Ascending aorta (tissue), 2 donors: ENCODE results near the gene RAPGEF4. TPM values are rescaled to one million over a fixed set of nuclear protein-coding genes. Genes with fewer than 3 reads are reported as not detected.

Experiments
- DNase-seq, 2 donors: peaks; one replicate each; pipeline ENCODE4 v3.0.0-alpha.2; 2019; ENCODE audit warnings: low spot score in 2 of 2
- H3K27ac ChIP-seq, 2 donors: fragments of 200-600 bp; sonication (generic); one replicate each; pipeline ENCODE4 v1.5.1; 2016 to 2017; ENCODE audit warnings: mild to moderate bottlenecking in 1 of 2
- H3K27me3 ChIP-seq: fragments of 200-600 bp; sonication (generic); one replicate; pipeline ENCODE4 v1.5.1; 2017
- H3K36me3 ChIP-seq, 2 donors: fragments of 200-600 bp; sonication (generic); one replicate each; pipeline ENCODE4 v1.5.1; 2016
- H3K4me1 ChIP-seq, 2 donors: fragments of 200-600 bp; sonication (generic); one replicate each; pipeline ENCODE4 v1.5.1; 2016 to 2017; ENCODE audit warnings: mild to moderate bottlenecking in 1 of 2
- H3K4me3 ChIP-seq, 2 donors: fragments of 200-600 bp; sonication (generic); one replicate each; pipeline ENCODE4 v1.5.1; 2016 to 2017; ENCODE audit warnings: mild to moderate bottlenecking in 1 of 2
- H3K9me3 ChIP-seq, 2 donors: fragments of 200-600 bp; sonication (generic); one replicate each; pipeline ENCODE4 v1.5.1; 2016
- CTCF ChIP-seq, 3 experiments: fragments of 200-600 bp in 2 of 3; fragments of 450-650 bp in 1 of 3; sonication (generic) in 2 of 3; IDR thresholded peaks; one replicate each; pipeline ENCODE4 v1.5.1; 2016 to 2019; ENCODE audit warnings: antibody characterized with exemption in 3 of 3, mild to moderate bottlenecking in 1 of 3, moderate library complexity in 1 of 3
- intact Hi-C: fragments of 100-400 bp; cut with DNase I; formaldehyde crosslinking; loops from one replicate; pipeline ENCODE4 v1.15.1; 2023
- total RNA-seq: library from RNA; depleted of rRNA; stranded (reverse); fragments of >200 nt; gene quantifications from one replicate; pipeline ENCODE4 v1.1.0, GENCODE V29; 2016

RAPGEF4 gene
- total RNA-seq, 1 donor from 2014 or later: 79.9 TPM

- intact Hi-C loops: loop anchor here (5.0 kb wide), 1 partner anchor 71 kb away; no protein-coding TSS in a partner anchor
- TF ChIP-seq CTCF (IDR thresholded peaks at IDR 0.05): no peak
- DNase-seq: no peak
- Histone ChIP-seq H3K9me3 (no peaks in the 10 kb centered on the region), H3K27me3 (no peaks in the 10 kb centered on the region), H3K4me1 (peaks cover 0 to 22% of the 10 kb centered on the region in 2 donors), H3K27ac (peak overlapping the region; percentile 31 to 65), H3K4me3 (no peak overlapping the region), H3K36me3 (no peaks in the 10 kb centered on the region)
Observed at GRCh38 chr2:173086518-173087213, 351.0 kb downstream of the RAPGEF4 start.

- no peak for DNase-seq
- no peak for TF ChIP-seq CTCF (IDR thresholded peaks at IDR 0.05)
- Histone ChIP-seq H3K4me1 (peaks cover 0 to 27% of the 10 kb centered on the region in 2 donors), H3K4me3 (no peak overlapping the region), H3K27ac (peak overlapping the region; percentile 31 to 65), H3K36me3 (no peaks in the 10 kb centered on the region), H3K9me3 (no peaks in the 10 kb centered on the region), H3K27me3 (no peaks in the 10 kb centered on the region)
- intact Hi-C loops: loop anchor here (5.0 kb wide), 1 partner anchor 70 kb away; no protein-coding TSS in a partner anchor
Observed at GRCh38 chr2:173087214-173087581, 351.6 kb downstream of the RAPGEF4 start.

- no peak for DNase-seq
- H3K9me3 ChIP-seq: no peaks in the 10 kb centered on the region
- intact Hi-C loops: loop anchor here (5.0 kb wide), 1 partner anchor 69 kb away; no protein-coding TSS in a partner anchor
- no peak overlapping the region for H3K4me3 ChIP-seq
- H3K36me3 ChIP-seq: no peaks in the 10 kb centered on the region
- peaks cover 0 to 28% of the 10 kb centered on the region in 2 donors for H3K4me1 ChIP-seq
- H3K27ac ChIP-seq: peak overlapping the region in 1 of 2 donors; percentile 65
- no peaks in the 10 kb centered on the region for H3K27me3 ChIP-seq
- TF ChIP-seq CTCF (IDR thresholded peaks at IDR 0.05): no peak
Observed at GRCh38 chr2:173087793-173088496, 352.3 kb downstream of the RAPGEF4 start.

GRCh38 chr2:173090276-173090877, 354.7 kb downstream of the RAPGEF4 start:
- H3K4me3 ChIP-seq: peak overlapping the region; percentile 18 to 47
- intact Hi-C loops: loop anchor here (5.0 kb wide), 1 partner anchor 122 kb away; no protein-coding TSS in a partner anchor
- H3K36me3 ChIP-seq: no peaks in the 10 kb centered on the region
- TF ChIP-seq CTCF (IDR thresholded peaks at IDR 0.05): no peak
- H3K27ac ChIP-seq: peak overlapping the region; percentile 67 to 72
- H3K27me3 ChIP-seq: no peaks in the 10 kb centered on the region
- no peaks in the 10 kb centered on the region for H3K9me3 ChIP-seq
- DNase-seq: no peak
- H3K4me1 ChIP-seq: peaks cover 0 to 19% of the 10 kb centered on the region in 2 donors

GRCh38 chr2:173090973-173091660, 355.5 kb downstream of the RAPGEF4 start:
- Histone ChIP-seq H3K4me3 (peak overlapping the region; percentile 30 to 47), H3K36me3 (no peaks in the 10 kb centered on the region), H3K27me3 (no peaks in the 10 kb centered on the region), H3K27ac (peak overlapping the region; percentile 67 to 72), H3K4me1 (peaks cover 0 to 19% of the 10 kb centered on the region in 2 donors), H3K9me3 (no peaks in the 10 kb centered on the region)
- intact Hi-C loops: loop anchor here (5.0 kb wide), 1 partner anchor 121 kb away; no protein-coding TSS in a partner anchor
- DNase-seq: no peak
- TF ChIP-seq CTCF (IDR thresholded peaks at IDR 0.05): peak; percentile 18 to 40 (median 26)
